ENCODE measurements around the gene OR7G3.

- no peak for TF ChIP-seq REST (IDR thresholded peaks at IDR 0.05; ENCODE audit: low read depth)
- no peak for TF ChIP-seq CEBPB (IDR thresholded peaks at IDR 0.05)
- no peak for TF ChIP-seq EP300 (IDR thresholded peaks at IDR 0.05; ENCODE audit: borderline replicate concordance)
- no peak for TF ChIP-seq TEAD4 (IDR thresholded peaks at IDR 0.05)
- no peak for TF ChIP-seq USF1 (IDR thresholded peaks at IDR 0.05)
- TF ChIP-seq RAD21 (IDR thresholded peaks at IDR 0.05; ENCODE audit: low read depth) = no peak
- no peak for TF ChIP-seq CREB1 (IDR thresholded peaks at IDR 0.05; ENCODE audit: low read depth)
- TF ChIP-seq TAF1 (IDR thresholded peaks at IDR 0.05; ENCODE audit: low read depth) = no peak
- TF ChIP-seq MAX (IDR thresholded peaks at IDR 0.05) = no peak
- no peak for TF ChIP-seq ZBTB7A (IDR thresholded peaks at IDR 0.05; ENCODE audit: low read depth)
- TF ChIP-seq NFIC (IDR thresholded peaks at IDR 0.05) = no peak
- TF ChIP-seq YY1 (IDR thresholded peaks at IDR 0.05; ENCODE audit: low read depth) = no peak
- no peak for TF ChIP-seq FOXM1 (IDR thresholded peaks at IDR 0.05; ENCODE audit: borderline replicate concordance, low read depth)
Measured at GRCh38 chr19:9107375-9107774, 19.4 kb downstream of the OR7G3 start, which contains the start of gene OR7G2.

Data from Ishikawa (cell line).